Activated CD4-positive, alpha-beta memory T cell treated with anti-CD3 and anti-CD28 coated beads, Interleukin-2, amount 10 ng/mL, durations not matched to agents 7 days and 5 days (primary cell): ENCODE data around the gene INS. TPM values are rescaled to one million over a fixed set of nuclear protein-coding genes. Genes with fewer than 3 reads are reported as not detected.

Source experiments
- CTCF ChIA-PET: fragments of 350-600 bp; sonication (Branson Sonifier 250); formaldehyde crosslinking; loops from one replicate; lab custom pipeline; 2021; ENCODE audit warnings: antibody characterized with exemption, inconsistent platforms; lab: Charles Lee
- POLR2A ChIA-PET: fragments of 350-600 bp; sonication (Branson Sonifier 250); formaldehyde crosslinking; loops from one replicate; lab custom pipeline; 2021; ENCODE audit warnings: antibody characterized with exemption; lab: Charles Lee
- DNase-seq: peaks from one replicate; pipeline ENCODE4 v3.0.0-alpha.2; 2020
- H3K27ac Mint-ChIP-seq: one replicate; pipeline ENCODE4 v1.8.0; 2021; ENCODE audit warnings: mild to moderate bottlenecking, mixed read lengths
- H3K27me3 Mint-ChIP-seq: one replicate; pipeline ENCODE4 v1.8.0; 2021; ENCODE audit warnings: mixed read lengths
- H3K36me3 Mint-ChIP-seq: one replicate; pipeline ENCODE4 v1.8.0; 2021; ENCODE audit warnings: low read depth, mixed read lengths
- H3K4me1 Mint-ChIP-seq: one replicate; pipeline ENCODE4 v1.8.0; 2021; ENCODE audit warnings: mixed read lengths
- H3K4me3 Mint-ChIP-seq: one replicate; pipeline ENCODE4 v1.8.0; 2021; ENCODE audit warnings: mild to moderate bottlenecking, mixed read lengths
- H3K9me3 Mint-ChIP-seq: one replicate; pipeline ENCODE4 v1.8.0; 2021; ENCODE audit warnings: mixed read lengths
- total RNA-seq, 2 experiments: library from RNA; stranded (reverse); gene quantifications; one replicate each; pipeline ENCODE4 v1.2.3, GENCODE V29; 2021

Gene INS
- total RNA-seq, 2 experiments from 2014 or later, result not detected

GRCh38 chr11:2202900-2203439 lies 42.0 kb upstream of the INS start:
- ChIA-PET POLR2A (no interaction called here), CTCF (interaction anchor here (1.6 kb wide), 1 partner anchor 216 kb away, joined by 4 read pairs; no protein-coding TSS in a partner anchor)
- no peaks in the 10 kb centered on the region for H3K36me3 Mint-ChIP-seq
- no peak for DNase-seq
- no peaks in the 10 kb centered on the region for H3K9me3 Mint-ChIP-seq
- no peak overlapping the region for H3K4me3 Mint-ChIP-seq
- H3K4me1 Mint-ChIP-seq, result no peaks in the 10 kb centered on the region
- no peak overlapping the region for H3K27ac Mint-ChIP-seq
- H3K27me3 Mint-ChIP-seq, result no peaks in the 10 kb centered on the region

DNA sequence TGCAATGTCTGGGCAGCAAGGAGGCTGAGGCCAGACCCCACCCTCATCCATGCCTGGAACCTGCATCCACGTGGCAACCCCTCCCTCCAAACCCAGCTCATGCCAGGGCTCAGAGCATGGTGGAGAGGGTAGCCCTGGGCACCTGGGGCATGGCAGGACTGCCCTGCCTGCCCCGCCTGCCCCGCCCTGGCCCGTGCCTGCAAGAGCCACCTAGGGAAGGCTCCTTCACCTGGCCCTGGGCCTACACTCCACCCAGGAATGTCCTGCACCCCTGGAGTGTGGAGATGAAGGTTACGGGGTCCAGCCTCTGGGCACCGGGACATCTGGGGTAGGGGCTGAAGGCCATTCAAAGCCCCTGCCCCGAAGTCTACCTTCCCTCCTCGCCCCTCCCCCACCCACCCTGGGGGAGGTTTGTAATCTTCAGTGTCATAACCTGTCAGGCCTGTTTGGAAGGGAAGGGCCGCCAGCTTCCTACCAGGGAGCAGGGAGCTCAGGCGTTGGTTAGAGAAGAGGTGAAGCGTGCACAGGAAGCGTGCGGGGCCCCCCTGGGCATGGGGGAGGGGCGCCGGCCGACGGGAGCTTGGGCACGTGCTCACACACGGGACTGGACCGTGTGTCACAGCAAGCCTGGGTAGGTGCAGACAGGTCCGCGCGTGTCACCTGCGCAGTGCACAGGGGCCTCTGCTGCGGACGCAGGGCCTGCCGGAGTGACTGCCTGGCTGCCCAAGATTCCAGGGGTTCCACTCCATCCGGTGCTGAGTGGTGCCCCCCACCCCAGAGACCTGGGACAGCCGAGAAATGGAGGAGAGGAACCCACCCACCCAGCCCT lies 41.3 kb upstream of the INS start:
- H3K27me3 Mint-ChIP-seq, result no peaks in the 10 kb centered on the region
- DNase-seq, result no peak

GRCh38 chr11:2201542-2201941 lies 40.5 kb upstream of the INS start:
- Mint-ChIP-seq H3K9me3 (no peaks in the 10 kb centered on the region), H3K27ac (no peak overlapping the region), H3K36me3 (no peaks in the 10 kb centered on the region), H3K27me3 (peaks cover 7% of the 10 kb centered on the region), H3K4me1 (no peaks in the 10 kb centered on the region), H3K4me3 (no peak overlapping the region)
- POLR2A ChIA-PET, result no interaction called here
- DNase-seq, result no peak
- CTCF ChIA-PET, result interaction anchor here (0.7 to 1.6 kb wide), 4 partner anchors 103 to 220 kb away, joined by 3 to 4 read pairs (median 3); no protein-coding TSS in a partner anchor

More for the DNA sequence above, 41.3 kb upstream of the INS start:
- ChIA-PET POLR2A (no interaction called here), CTCF (interaction anchor here (0.7 to 1.6 kb wide), 4 partner anchors 102 to 219 kb away, joined by 3 to 4 read pairs (median 3); no protein-coding TSS in a partner anchor)
- Mint-ChIP-seq H3K27ac (no peak overlapping the region), H3K4me3 (no peak overlapping the region), H3K9me3 (no peaks in the 10 kb centered on the region), H3K36me3 (no peaks in the 10 kb centered on the region), H3K4me1 (no peaks in the 10 kb centered on the region)

- Mint-ChIP-seq H3K27ac (no peak overlapping the region), H3K9me3 (no peaks in the 10 kb centered on the region), H3K4me3 (no peak overlapping the region), H3K36me3 (no peaks in the 10 kb centered on the region), H3K27me3 (peaks cover 12% of the 10 kb centered on the region), H3K4me1 (peaks cover 3% of the 10 kb centered on the region)
- DNase-seq, result no peak
- POLR2A ChIA-PET, result no interaction called here
- CTCF ChIA-PET, result interaction anchor here (1.0 to 1.6 kb wide), 3 partner anchors 104 to 220 kb away, joined by 3 to 4 read pairs (median 3); no protein-coding TSS in a partner anchor
Observed at GRCh38 chr11:2200957-2201519, 40.0 kb upstream of the INS start.

- peaks cover 3% of the 10 kb centered on the region for H3K4me1 Mint-ChIP-seq
- H3K4me3 Mint-ChIP-seq, result no peak overlapping the region
- H3K27me3 Mint-ChIP-seq, result peaks cover 14% of the 10 kb centered on the region
- H3K36me3 Mint-ChIP-seq, result no peaks in the 10 kb centered on the region
- H3K9me3 Mint-ChIP-seq, result no peaks in the 10 kb centered on the region
- no peak for DNase-seq
- H3K27ac Mint-ChIP-seq, result no peak overlapping the region
- ChIA-PET POLR2A (no interaction called here), CTCF (interaction anchor here (1.5 kb wide), 1 partner anchor 104 kb away, joined by 3 read pairs; no protein-coding TSS in a partner anchor)
Observed at GRCh38 chr11:2200536-2200935, 39.5 kb upstream of the INS start.

DNA sequence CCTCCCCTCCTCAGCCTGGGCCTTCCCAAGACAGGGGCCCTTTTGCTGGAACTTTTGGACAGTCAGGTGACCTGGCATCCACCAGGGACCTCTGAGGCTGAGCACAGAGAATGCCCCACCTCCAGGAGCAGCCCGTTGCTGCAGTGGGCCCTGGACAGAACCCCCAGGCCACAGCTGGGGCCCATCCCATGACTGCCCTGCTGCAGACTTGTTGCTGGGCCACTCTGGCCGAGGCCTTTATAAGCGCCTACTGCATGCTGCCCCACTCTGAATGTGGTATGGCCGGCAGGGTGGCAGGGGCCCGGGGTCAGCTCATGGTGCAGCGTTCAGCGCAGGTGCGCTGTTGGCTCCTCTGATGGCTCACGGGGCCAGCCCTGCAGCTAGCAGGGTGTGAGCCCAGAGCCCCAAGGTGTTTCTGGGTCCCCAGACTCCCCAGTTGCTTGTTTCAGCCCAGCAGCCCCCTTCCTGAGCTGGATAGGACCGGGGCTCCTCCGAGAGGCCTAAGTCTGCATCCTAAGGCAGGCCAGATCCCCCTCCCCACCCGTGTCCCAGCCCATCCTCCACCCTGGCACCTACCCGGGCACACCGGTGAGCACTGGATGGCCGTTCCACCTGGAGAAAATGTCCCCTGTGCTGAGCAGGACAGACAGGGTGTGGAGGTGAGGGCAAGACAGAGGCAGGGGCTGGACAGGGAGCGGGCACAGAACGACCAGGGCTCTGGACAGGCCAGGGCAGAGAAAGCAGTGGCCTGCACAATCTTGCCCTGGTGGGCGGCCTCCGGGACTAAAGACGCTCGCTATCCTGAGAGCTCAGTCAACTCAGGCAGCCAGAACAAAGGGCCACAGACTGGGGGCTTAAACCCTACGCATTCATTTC lies 38.7 kb upstream of the INS start:
- peaks cover 14% of the 10 kb centered on the region for H3K27me3 Mint-ChIP-seq
- CTCF ChIA-PET, result interaction anchor here (1.2 to 3.5 kb wide), 3 partner anchors 34 to 221 kb away, joined by 4 to 27 read pairs (median 18); no protein-coding TSS in a partner anchor
- POLR2A ChIA-PET, result no interaction called here
- no peaks in the 10 kb centered on the region for H3K9me3 Mint-ChIP-seq
- no peaks in the 10 kb centered on the region for H3K36me3 Mint-ChIP-seq
- no peak overlapping the region for H3K4me3 Mint-ChIP-seq
- DNase-seq, result no peak
- peaks cover 3% of the 10 kb centered on the region for H3K4me1 Mint-ChIP-seq
- H3K27ac Mint-ChIP-seq, result no peak overlapping the region

DNA sequence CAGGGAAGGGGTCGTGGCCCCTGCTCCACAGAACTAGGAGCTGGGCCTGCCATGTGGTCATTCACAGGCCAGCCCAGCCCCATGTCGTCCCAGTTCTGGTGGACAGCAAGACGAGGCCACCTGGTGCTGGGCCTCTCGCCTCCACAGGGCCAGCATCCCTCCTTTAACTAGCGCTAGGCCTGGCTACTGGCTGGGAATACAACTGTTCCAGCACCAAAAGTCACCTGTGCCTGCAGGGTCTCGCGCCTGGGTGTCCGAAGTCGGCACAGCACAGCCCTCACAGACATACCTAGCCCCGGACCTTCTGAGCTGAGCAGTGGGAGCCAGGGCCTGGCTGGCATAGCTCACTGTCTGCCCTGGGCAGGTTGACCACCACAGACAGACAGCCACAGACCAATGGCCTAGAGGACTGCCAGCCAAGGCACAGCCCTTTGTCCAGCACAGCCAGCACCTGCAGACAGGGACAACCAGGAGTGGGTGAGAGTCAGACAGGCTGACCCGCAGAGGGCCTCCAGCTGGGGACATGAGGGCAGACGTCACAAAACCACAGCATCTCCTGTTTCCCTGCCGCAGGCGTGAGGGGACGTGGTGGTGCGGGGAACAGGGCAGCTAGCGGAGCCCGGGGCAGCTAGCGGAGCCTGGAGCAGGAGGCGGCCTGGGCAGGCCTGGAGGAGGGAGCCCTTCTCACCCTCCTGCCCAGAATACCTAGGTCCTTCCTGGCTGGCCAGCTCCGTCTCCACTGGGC lies 37.8 kb upstream of the INS start:
- ChIA-PET POLR2A (no interaction called here), CTCF (interaction anchor here (1.2 to 3.5 kb wide), 3 partner anchors 33 to 222 kb away, joined by 4 to 27 read pairs (median 18); no protein-coding TSS in a partner anchor)
- H3K27ac Mint-ChIP-seq, result no peak overlapping the region
- no peaks in the 10 kb centered on the region for H3K36me3 Mint-ChIP-seq
- peaks cover 14% of the 10 kb centered on the region for H3K27me3 Mint-ChIP-seq
- peaks cover 3% of the 10 kb centered on the region for H3K4me1 Mint-ChIP-seq
- H3K9me3 Mint-ChIP-seq, result no peaks in the 10 kb centered on the region
- DNase-seq, result no peak
- no peak overlapping the region for H3K4me3 Mint-ChIP-seq

- Mint-ChIP-seq H3K27me3 (peaks cover 14% of the 10 kb centered on the region), H3K27ac (no peak overlapping the region), H3K4me1 (peaks cover 3% of the 10 kb centered on the region), H3K4me3 (no peak overlapping the region), H3K36me3 (no peaks in the 10 kb centered on the region), H3K9me3 (no peaks in the 10 kb centered on the region)
- no peak for DNase-seq
- ChIA-PET POLR2A (interaction anchor here (1.1 kb wide), 1 partner anchor 109 kb away, joined by 3 read pairs; no protein-coding TSS in a partner anchor), CTCF (interaction anchor here (2.8 to 3.5 kb wide), 2 partner anchors 108 to 222 kb away, joined by 18 to 27 read pairs; no protein-coding TSS in a partner anchor)
Observed at GRCh38 chr11:2197771-2198520, 36.9 kb upstream of the INS start.

- CTCF ChIA-PET, result interaction anchor here (2.8 to 3.5 kb wide), 2 partner anchors 108 to 223 kb away, joined by 18 to 27 read pairs; no protein-coding TSS in a partner anchor
- POLR2A ChIA-PET, result interaction anchor here (1.1 kb wide), 1 partner anchor 109 kb away, joined by 3 read pairs; no protein-coding TSS in a partner anchor
- H3K4me1 Mint-ChIP-seq, result peaks cover 3% of the 10 kb centered on the region
- H3K9me3 Mint-ChIP-seq, result no peaks in the 10 kb centered on the region
- H3K36me3 Mint-ChIP-seq, result no peaks in the 10 kb centered on the region
- DNase-seq, result peak; percentile 81
- no peak overlapping the region for H3K4me3 Mint-ChIP-seq
- H3K27ac Mint-ChIP-seq, result no peak overlapping the region
- peaks cover 14% of the 10 kb centered on the region for H3K27me3 Mint-ChIP-seq
Observed at GRCh38 chr11:2196970-2197770, 36.2 kb upstream of the INS start.

DNA sequence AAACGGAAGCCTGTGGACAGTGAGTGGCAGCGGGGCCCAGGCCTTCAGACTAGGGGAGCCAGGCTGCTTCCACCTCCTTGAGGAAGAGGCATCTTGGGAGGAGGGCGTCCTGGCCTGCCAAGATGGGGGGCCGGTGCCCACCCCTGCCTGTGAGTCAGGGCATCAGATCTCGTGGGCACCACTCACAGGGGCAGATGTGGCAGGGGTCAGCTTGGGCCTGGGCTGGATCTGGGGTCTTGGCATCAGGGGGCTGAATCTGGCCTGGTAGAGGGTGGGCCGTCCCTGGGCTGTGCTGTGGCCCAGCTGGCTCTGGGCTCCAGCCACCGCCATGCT lies 34.7 kb upstream of the INS start:
- no peaks in the 10 kb centered on the region for H3K9me3 Mint-ChIP-seq
- ChIA-PET CTCF (interaction anchor here (1.9 kb wide), 1 partner anchor 225 kb away, joined by 15 read pairs; no protein-coding TSS in a partner anchor), POLR2A (no interaction called here)
- no peak overlapping the region for H3K4me3 Mint-ChIP-seq
- DNase-seq, result no peak
- no peaks in the 10 kb centered on the region for H3K36me3 Mint-ChIP-seq
- no peak overlapping the region for H3K27ac Mint-ChIP-seq
- H3K27me3 Mint-ChIP-seq, result peaks cover 16% of the 10 kb centered on the region
- peaks cover 3% of the 10 kb centered on the region for H3K4me1 Mint-ChIP-seq
